Nephron (organoid): Measurements from ENCODE around the gene ZBTB26.

Source experiments
- H3K27ac Mint-ChIP-seq, 3 experiments: 2 replicates each; pipeline ENCODE4 v1.8.0; 2020; ENCODE audit warnings: mixed read lengths in 3 of 3, mild to moderate bottlenecking in 2 of 3, moderate library complexity in 1 of 3
- H3K27me3 Mint-ChIP-seq: 2 replicates; pipeline ENCODE4 v1.8.0; 2021; ENCODE audit warnings: low read depth, mild to moderate bottlenecking, moderate library complexity, mixed read lengths
- H3K36me3 Mint-ChIP-seq: 2 replicates; pipeline ENCODE4 v1.8.0; 2020; ENCODE audit warnings: low read depth, mixed read lengths
- H3K4me1 Mint-ChIP-seq: 2 replicates; pipeline ENCODE4 v1.8.0; 2020; ENCODE audit warnings: mixed read lengths
- H3K4me3 Mint-ChIP-seq, 3 experiments: 2 replicates each; pipeline ENCODE4 v1.8.0; 2020; ENCODE audit warnings: mild to moderate bottlenecking in 3 of 3, mixed read lengths in 3 of 3, moderate library complexity in 2 of 3
- H3K9me3 Mint-ChIP-seq: 2 replicates; pipeline ENCODE4 v1.8.0; 2020; ENCODE audit warnings: mixed read lengths
- TF ChIP-seq, protein P1 (sequence below), 3 experiments: fragments of 200-600 bp; sonication (generic); IDR thresholded peaks; one replicate each; pipeline ENCODE4 v1.5.0; 2021; ENCODE audit warnings: antibody characterized with exemption in 3 of 3; ENCODE audit not compliant: unreplicated experiment in 3 of 3

ZBTB26 gene

GRCh38 chr9:122931226-122932121 lies at the start of gene ZBTB26:
Gene ZBTB26 (minus strand): TSS chr9:122931512. CDS start chr9:122919934, 11,578 bp downstream.
- TF ChIP-seq, protein P1, sequence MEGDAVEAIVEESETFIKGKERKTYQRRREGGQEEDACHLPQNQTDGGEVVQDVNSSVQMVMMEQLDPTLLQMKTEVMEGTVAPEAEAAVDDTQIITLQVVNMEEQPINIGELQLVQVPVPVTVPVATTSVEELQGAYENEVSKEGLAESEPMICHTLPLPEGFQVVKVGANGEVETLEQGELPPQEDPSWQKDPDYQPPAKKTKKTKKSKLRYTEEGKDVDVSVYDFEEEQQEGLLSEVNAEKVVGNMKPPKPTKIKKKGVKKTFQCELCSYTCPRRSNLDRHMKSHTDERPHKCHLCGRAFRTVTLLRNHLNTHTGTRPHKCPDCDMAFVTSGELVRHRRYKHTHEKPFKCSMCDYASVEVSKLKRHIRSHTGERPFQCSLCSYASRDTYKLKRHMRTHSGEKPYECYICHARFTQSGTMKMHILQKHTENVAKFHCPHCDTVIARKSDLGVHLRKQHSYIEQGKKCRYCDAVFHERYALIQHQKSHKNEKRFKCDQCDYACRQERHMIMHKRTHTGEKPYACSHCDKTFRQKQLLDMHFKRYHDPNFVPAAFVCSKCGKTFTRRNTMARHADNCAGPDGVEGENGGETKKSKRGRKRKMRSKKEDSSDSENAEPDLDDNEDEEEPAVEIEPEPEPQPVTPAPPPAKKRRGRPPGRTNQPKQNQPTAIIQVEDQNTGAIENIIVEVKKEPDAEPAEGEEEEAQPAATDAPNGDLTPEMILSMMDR (IDR thresholded peaks at IDR 0.05; ENCODE audit: unreplicated experiment in 3 of 3), result no peak
- no peaks in the 10 kb centered on the region for H3K27me3 Mint-ChIP-seq
- H3K4me1 Mint-ChIP-seq, result peaks cover 21% of the 10 kb centered on the region
- H3K4me3 Mint-ChIP-seq, result no peak within 1 kb of the TSS
- peaks cover 10% of the 10 kb centered on the region for H3K36me3 Mint-ChIP-seq
- peak within 1 kb of the TSS in 1 of 3 experiments; percentile 96 for H3K27ac Mint-ChIP-seq
- H3K9me3 Mint-ChIP-seq, result no peaks in the 10 kb centered on the region

DNA sequence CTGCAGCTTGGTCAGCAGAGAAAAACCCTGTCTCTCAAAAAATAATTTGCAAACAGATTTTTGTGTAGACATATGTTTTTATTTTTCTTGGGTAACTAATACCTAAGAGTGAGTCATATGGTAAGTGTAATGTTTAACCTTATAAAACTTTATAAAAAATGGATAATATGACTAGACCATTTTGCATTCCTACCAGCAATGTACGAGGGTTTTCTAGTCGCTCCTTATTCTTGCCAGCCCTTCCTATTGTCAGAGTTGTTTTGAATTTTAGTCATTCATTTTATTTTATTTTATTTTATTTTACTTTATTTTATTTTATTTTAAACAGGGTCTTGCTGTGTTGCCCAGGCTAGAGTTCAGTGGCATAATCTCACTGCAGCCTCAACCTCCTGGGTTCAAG lies 47.3 kb upstream of the ZBTB26 start:
- no peaks in the 10 kb centered on the region for H3K4me1 Mint-ChIP-seq
- TF ChIP-seq, protein P1 (IDR thresholded peaks at IDR 0.05; ENCODE audit: unreplicated experiment in 3 of 3), result no peak
- no peak overlapping the region for H3K4me3 Mint-ChIP-seq
- H3K9me3 Mint-ChIP-seq, result no peaks in the 10 kb centered on the region
- H3K36me3 Mint-ChIP-seq, result peaks cover 32% of the 10 kb centered on the region
- no peak overlapping the region for H3K27ac Mint-ChIP-seq
- H3K27me3 Mint-ChIP-seq, result no peaks in the 10 kb centered on the region

GRCh38 chr9:122975196-122975595 lies 43.9 kb upstream of the ZBTB26 start:
- Mint-ChIP-seq H3K36me3 (peaks cover 51% of the 10 kb centered on the region), H3K9me3 (no peaks in the 10 kb centered on the region), H3K27ac (no peak overlapping the region), H3K27me3 (no peaks in the 10 kb centered on the region), H3K4me3 (no peak overlapping the region), H3K4me1 (no peaks in the 10 kb centered on the region)
- TF ChIP-seq, protein P1 (IDR thresholded peaks at IDR 0.05; ENCODE audit: unreplicated experiment in 3 of 3), result no peak

DNA sequence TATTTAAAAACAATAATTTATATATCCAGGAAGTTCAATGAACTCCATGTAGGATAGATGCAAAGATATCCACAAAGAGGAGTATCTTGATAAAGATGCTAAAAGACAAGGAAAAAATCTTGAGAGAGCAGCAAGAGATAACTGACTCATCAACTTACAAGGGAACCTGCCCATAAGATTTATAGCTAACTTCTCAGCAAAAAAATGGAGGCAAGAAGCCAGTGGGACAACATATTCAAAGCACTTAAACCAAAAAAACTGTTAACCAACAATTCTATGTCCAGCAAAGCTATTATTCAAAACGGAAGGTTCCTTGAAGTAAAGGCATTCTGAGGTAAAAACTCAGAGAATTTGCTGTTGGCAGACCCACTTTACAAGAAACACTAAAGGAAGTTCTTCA lies 29.8 kb upstream of the ZBTB26 start:
- peaks cover 3% of the 10 kb centered on the region for H3K9me3 Mint-ChIP-seq
- no peaks in the 10 kb centered on the region for H3K4me1 Mint-ChIP-seq
- H3K27me3 Mint-ChIP-seq, result no peaks in the 10 kb centered on the region
- H3K4me3 Mint-ChIP-seq, result no peak overlapping the region
- H3K27ac Mint-ChIP-seq, result no peak overlapping the region
- peaks cover 76% of the 10 kb centered on the region for H3K36me3 Mint-ChIP-seq
- TF ChIP-seq, protein P1 (IDR thresholded peaks at IDR 0.05; ENCODE audit: unreplicated experiment in 3 of 3), result no peak

- TF ChIP-seq, protein P1 (IDR thresholded peaks at IDR 0.05; ENCODE audit: unreplicated experiment in 3 of 3), result no peak
- Mint-ChIP-seq H3K36me3 (peaks cover 40% of the 10 kb centered on the region), H3K4me1 (peaks cover 18% of the 10 kb centered on the region), H3K27me3 (no peaks in the 10 kb centered on the region), H3K4me3 (no peak overlapping the region), H3K27ac (no peak overlapping the region), H3K9me3 (peaks cover 3% of the 10 kb centered on the region)
Measured at GRCh38 chr9:122955961-122956360, 24.6 kb upstream of the ZBTB26 start.
